Activated T-cell treated with anti-CD3 and anti-CD28 coated beads, Interleukin-2, amount 50 U/mL, for 48 hours (primary cell): ENCODE results near the gene FRY.
"Not testable (repeated sequence)": the region's sequence is repeated elsewhere in the genome, so short reads cannot be mapped to it uniquely, and the experiment has no call there.

Experiments
- DNase-seq, 2 experiments: peaks; one replicate each; pipeline ENCODE4 v3.0.0-alpha.2; 2020

Gene FRY

DNA sequence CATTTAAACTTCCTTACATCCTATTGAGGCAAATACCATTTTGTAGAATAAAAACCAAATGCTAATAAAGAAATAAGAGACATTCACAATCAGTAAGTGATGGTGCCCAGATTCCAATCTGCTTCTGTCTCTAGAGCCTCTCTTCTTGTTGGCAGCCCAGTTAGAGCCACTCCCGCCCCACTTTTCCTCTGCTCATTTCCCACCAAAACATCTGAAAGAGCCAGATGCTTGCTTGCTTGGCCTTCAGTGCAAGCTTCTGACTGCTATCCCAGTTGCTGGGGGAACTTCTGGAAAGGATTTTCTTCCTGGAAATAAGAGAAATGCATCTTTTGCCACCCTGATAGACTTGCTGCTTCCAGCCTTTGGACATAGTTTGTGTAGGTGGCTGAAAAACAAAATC lies 12.9 kb downstream of the FRY start:
- no peak for DNase-seq

GRCh38 chr13:32045537-32045936 lies 14.0 kb downstream of the FRY start:
- DNase-seq = no peak

- no peak for DNase-seq
Measured at GRCh38 chr13:32045982-32046785, 14.6 kb downstream of the FRY start.

DNA sequence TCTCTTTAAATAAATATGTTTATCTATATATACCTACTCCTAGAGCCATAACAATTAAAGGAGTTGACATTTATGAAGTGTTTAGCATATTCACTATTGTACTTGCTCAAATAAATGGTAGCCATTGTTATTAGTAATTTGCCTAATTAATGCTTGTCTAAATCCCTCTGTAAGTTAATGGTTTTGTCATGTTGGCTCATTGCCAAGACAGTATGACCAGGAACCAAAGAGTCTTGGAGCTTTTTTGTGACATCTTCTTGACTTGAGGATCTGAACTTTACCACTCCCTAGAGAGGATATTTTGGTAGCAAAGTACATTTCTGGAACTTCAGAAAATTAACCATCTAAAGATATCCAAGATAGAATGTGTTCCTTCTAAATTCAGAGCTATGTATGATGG lies 15.5 kb downstream of the FRY start:
- no peak for DNase-seq

- no peak for DNase-seq
Measured at GRCh38 chr13:32047793-32048192, 16.2 kb downstream of the FRY start.

GRCh38 chr13:32048816-32049215 lies 17.2 kb downstream of the FRY start:
- DNase-seq = no peak

- no peak for DNase-seq
Measured at GRCh38 chr13:32051156-32051555, 19.6 kb downstream of the FRY start.

DNA sequence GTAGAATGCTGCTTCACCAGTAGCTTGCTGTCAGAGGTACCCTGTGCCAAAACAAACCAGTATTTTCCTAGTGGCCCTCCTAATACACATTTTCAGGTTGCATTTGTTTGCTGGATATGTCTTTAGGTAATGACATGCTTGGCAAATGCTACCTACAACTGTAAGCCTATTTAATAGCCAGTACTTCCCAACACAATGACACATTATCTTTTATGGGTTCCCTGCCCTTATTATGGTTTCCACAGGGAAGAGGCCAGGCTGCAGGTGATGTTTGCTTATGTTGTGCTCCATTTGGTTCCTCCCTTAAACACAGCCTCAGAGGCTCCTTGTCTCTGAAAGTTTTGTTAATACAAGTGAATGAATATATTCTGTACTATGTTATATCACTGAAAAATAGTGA lies 24.7 kb downstream of the FRY start:
- DNase-seq = no peak

- not testable (repeated sequence) for DNase-seq
Measured at GRCh38 chr13:32057325-32057724, 25.8 kb downstream of the FRY start.

DNA sequence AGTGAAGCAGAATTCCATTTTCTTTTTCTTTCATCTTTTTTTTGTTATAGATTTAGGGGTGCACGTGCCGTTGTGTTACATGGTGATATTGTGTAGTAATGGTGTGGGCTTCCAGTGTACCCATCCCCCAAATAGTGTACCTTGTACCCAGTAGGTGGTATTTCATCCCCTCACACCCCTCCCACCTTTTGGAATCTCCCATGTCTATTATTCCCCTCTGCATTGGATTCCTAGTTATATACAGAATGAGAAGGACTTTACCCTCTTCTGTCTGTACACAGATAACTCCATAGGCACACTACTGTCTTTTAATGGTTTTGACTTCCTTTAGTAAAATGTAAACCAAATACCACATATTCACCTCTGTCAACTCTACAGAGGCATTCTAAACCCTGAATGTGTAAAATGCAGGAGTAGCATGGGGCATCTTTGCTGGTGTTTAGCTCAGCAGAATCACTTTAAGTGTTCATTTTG lies 28.0 kb downstream of the FRY start:
- DNase-seq = no peak

- DNase-seq = no peak
Measured at GRCh38 chr13:32060401-32060878, 28.9 kb downstream of the FRY start.

- no peak for DNase-seq
Measured at GRCh38 chr13:32063619-32064233, 32.2 kb downstream of the FRY start.

GRCh38 chr13:32067149-32067961 lies 35.8 kb downstream of the FRY start:
- DNase-seq = no peak

GRCh38 chr13:32068255-32068654 lies 36.7 kb downstream of the FRY start:
- no peak for DNase-seq

GRCh38 chr13:32073180-32073864 lies 41.7 kb downstream of the FRY start:
- DNase-seq = no peak

DNA sequence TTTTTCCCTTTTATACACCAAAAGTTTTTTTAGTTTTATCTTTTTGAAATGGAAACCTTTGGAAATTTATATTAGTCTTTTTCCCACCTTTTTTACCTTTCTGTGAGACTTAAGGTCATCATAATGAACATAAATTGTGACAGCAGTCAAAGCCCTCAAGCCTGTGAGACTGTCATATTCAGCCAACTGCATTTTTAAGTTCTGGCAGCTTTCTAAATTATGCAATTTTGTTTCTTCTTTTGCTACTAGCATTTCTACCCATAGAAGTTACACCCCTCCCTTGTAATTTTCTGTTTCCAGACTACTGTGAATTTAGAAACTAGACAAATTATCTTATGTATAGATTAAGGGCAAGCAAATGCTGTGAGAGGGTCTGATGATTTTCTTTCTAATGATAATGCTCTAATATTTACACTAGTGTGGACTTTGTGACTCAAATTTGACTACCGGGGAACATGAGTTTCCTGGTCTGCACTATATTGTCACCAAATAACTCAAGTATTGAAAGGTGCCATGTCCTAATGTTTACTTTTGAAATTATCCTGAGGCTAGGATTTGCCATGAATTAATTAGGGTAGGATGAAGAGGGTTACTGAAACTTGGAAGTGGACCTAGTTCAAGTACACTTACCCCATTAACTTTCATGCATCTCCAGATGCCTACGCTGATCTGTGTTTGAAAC lies 43.7 kb downstream of the FRY start:
- no peak for DNase-seq

GRCh38 chr13:32079587-32079986 lies 48.0 kb downstream of the FRY start:
- no peak for DNase-seq

DNA sequence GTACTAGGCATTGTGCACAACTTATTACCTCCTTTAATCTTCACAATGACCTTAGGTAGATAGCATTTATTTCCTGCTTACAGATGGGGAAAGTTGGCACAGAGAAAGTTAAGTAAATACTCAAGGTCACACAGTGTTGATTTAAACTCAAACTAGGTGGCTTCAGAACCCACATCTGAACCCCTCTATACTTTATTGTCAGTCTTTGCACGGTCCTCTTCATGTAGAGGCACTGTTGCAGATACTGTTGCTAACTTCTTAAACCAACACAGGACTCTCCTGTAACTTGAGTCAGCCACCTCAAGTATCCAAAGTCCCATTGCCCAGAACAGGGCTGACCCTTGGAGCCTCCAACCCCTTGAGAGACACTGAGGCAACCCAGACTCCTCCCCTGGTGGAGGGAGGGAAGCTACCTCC lies 48.8 kb downstream of the FRY start:
- DNase-seq = no peak

DNA sequence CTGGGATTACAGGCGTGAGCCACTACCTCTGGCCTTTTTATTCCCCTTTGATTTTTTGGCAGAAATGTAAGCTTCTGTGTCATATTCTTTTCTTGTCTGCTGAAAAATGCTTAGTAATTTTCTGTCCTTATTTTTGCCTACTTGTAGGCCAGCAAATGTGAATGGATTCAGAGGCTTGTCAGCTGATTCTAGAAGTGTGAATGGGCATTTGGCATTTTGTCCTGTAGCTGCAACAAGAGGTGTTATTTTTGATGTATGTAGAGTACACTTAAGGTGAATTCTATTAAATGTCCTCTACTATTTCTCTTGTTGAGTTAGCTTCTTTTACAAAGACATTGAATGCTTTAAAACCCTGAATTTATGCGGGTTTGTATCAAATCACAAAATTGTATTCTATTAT lies 50.0 kb downstream of the FRY start:
- DNase-seq = no peak

- DNase-seq = no peak
Measured at GRCh38 chr13:32086366-32086765, 54.8 kb downstream of the FRY start.

DNA sequence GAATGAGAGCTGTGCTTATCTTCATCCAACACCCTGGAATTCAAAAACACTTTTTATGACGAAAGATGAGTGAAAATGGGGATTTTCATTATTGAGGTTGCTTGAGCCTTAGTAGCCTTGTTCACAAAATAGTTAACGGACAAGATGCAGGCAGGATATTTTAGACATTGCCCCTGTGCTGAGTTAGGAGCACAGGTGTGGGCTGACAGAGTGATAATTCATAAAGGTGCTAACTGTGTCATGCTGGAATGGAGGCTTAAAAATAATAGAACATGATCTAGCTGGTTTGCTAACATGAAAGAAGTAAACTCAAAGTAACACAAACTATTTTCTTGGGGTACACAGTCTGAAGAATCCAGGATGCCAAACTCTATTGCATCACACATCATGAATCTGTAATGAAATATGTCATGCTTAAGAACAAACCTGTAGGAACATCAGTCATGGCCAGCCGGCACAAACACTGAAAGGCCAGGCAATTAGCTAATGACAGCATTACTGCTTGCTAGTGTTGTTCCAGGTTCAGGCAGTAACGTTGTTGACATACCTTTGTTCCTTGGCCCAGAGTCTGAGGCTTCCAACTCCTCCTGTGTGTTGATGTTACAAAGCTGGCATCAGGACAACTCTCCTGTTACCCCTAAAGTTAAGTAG lies 55.3 kb downstream of the FRY start:
- DNase-seq = no peak
